HepG2 (cell line): ENCODE results near the gene GPHN. TPM values are rescaled to one million over a fixed set of nuclear protein-coding genes. Genes with fewer than 3 reads are reported as not detected.

Experiments
- ATAC-seq: fragments of 200-7000 bp; cut with Tn5 transposase; 3 replicates; pipeline ENCODE4 v1.9.1; 2020; ENCODE audit warnings: mild to moderate bottlenecking, moderate library complexity
- BruUV-seq: library from RNA; stranded (reverse); fragments of 400-500 nt; replicated peaks from 2 replicates; lab custom pipeline; 2021; lab: Mats Ljungman, UMichigan
- CTCF ChIA-PET: fragments of 300-600 bp; formaldehyde crosslinking; extraction: SDS; loops from one replicate; lab custom pipeline; 2021; ENCODE audit warnings: low total read pairs, inconsistent platforms, low intra/inter-chr PET ratio; lab: Yijun Ruan, JAX
- POLR2A ChIA-PET: fragments of 350-600 bp; sonication (Branson Sonifier 250); formaldehyde crosslinking; loops from one replicate; lab custom pipeline; 2020; ENCODE audit warnings: antibody characterized with exemption, inconsistent platforms; lab: Yijun Ruan, JAX
- DNase-seq: peaks from one replicate; pipeline ENCODE4 v3.0.0-alpha.2; 2015; ENCODE audit warnings: low spot score
- FAIRE-seq: peaks from 3 replicates; lab custom pipeline; 2011; peaks lifted over from hg19 to GRCh38; lab: Jason Lieb, UNC
- H2AFZ ChIP-seq: one replicate; pipeline ENCODE4 v1.6.1; 2011; ENCODE audit warnings: low read length, inconsistent platforms
- H3K27ac ChIP-seq: fragments of 300-600 bp; 3 replicates; pipeline ENCODE4 v1.8.0; 2011; ENCODE audit warnings: mixed run types, mild to moderate bottlenecking, mixed read lengths, low read length, inconsistent platforms; ENCODE audit not compliant: insufficient read depth; ENCODE audit errors: extremely low read length
- H3K27me3 ChIP-seq, 2 experiments: fragments of 200-600 bp in 1 of 2; 2 replicates in 1 of 2; 3 replicates in 1 of 2; pipeline versions ENCODE4 v1.6.0 to v1.8.0; 2011; ENCODE audit warnings: low read length in 2 of 2, mild to moderate bottlenecking in 2 of 2, moderate library complexity in 2 of 2, inconsistent platforms in 1 of 2; ENCODE audit not compliant: insufficient read depth in 2 of 2, control insufficient read depth in 1 of 2
- H3K36me3 ChIP-seq, 2 experiments: fragments of 200-600 bp in 1 of 2; replicated peaks in 1 of 2; 2 replicates in 1 of 2; 3 replicates in 1 of 2; pipeline versions ENCODE4 v1.5.1 to v1.8.0; 2011; ENCODE audit warnings: low read length in 2 of 2, inconsistent platforms in 1 of 2; ENCODE audit not compliant: insufficient read depth in 2 of 2, control insufficient read depth in 1 of 2
- H3K4me1 ChIP-seq: 2 replicates; pipeline ENCODE4 v1.5.1; 2012; ENCODE audit warnings: low read length, inconsistent platforms; ENCODE audit not compliant: insufficient read depth
- H3K4me2 ChIP-seq: 2 replicates; pipeline ENCODE4 v1.6.0; 2011; ENCODE audit warnings: low read depth, low read length, inconsistent platforms
- H3K4me3 ChIP-seq, 3 experiments: fragments of 200-600 bp in 1 of 3; sonication (generic), shearing (Covaris generic) in 1 of 3; replicated peaks in 1 of 3; 2 replicates each; pipeline ENCODE4 v1.5.1; 2011 to 2016; ENCODE audit warnings: low read length in 3 of 3, inconsistent platforms in 2 of 3, low read depth in 2 of 3, mild to moderate bottlenecking in 2 of 3, control low read depth in 1 of 3, mixed read lengths in 1 of 3; ENCODE audit not compliant: insufficient read depth in 1 of 3
- H3K79me2 ChIP-seq: one replicate; pipeline ENCODE4 v1.6.1; 2011; ENCODE audit warnings: low read length, inconsistent platforms; ENCODE audit not compliant: insufficient read depth
- H3K9ac ChIP-seq: 2 replicates; pipeline ENCODE4 v1.6.0; 2011; ENCODE audit warnings: mild to moderate bottlenecking, low read depth, low read length, inconsistent platforms; ENCODE audit not compliant: insufficient read depth
- H3K9me3 ChIP-seq: 2 replicates; pipeline ENCODE4 v1.5.1; 2012; ENCODE audit warnings: mild to moderate bottlenecking, low read length
- H4K20me1 ChIP-seq: 2 replicates; pipeline ENCODE4 v1.6.0; 2011; ENCODE audit warnings: inconsistent platforms, mild to moderate bottlenecking, low read length, moderate library complexity; ENCODE audit not compliant: insufficient read depth
- ADNP ChIP-seq: sonication (generic); formaldehyde crosslinking; IDR thresholded peaks from 2 replicates; pipeline ENCODE4 v1.4.0; 2020; ENCODE audit warnings: missing genetic modification reagents
- ATF7 ChIP-seq, 2 experiments: fragments of 450-650 bp in 1 of 2; sonication (generic) in 1 of 2; formaldehyde crosslinking in 1 of 2; IDR thresholded peaks; 2 replicates each; pipeline versions ENCODE4 v1.4.0 to v1.6.1; 2016 to 2020; ENCODE audit warnings: antibody characterized with exemption in 1 of 2, mild to moderate bottlenecking in 1 of 2, missing genetic modification reagents in 1 of 2
- BATF2 ChIP-seq: sonication (generic); formaldehyde crosslinking; IDR thresholded peaks from 2 replicates; pipeline ENCODE4 v1.8.0; 2022; ENCODE audit warnings: mild to moderate bottlenecking, missing genetic modification reagents, moderate library complexity
- CEBPZ ChIP-seq: IDR thresholded peaks from 2 replicates; pipeline ENCODE4 v1.6.1; 2012; ENCODE audit warnings: low read length, improper control_type of control experiment
- FOSL2 ChIP-seq: sonication (generic); formaldehyde crosslinking; IDR thresholded peaks from 2 replicates; pipeline ENCODE4 v1.4.0; 2020; ENCODE audit warnings: missing genetic modification reagents
- GLMP ChIP-seq: sonication (generic); formaldehyde crosslinking; IDR thresholded peaks from 2 replicates; pipeline ENCODE4 v1.9.0; 2021; ENCODE audit warnings: missing genetic modification reagents, mild to moderate bottlenecking, borderline replicate concordance
- GMEB1 ChIP-seq: sonication (generic); formaldehyde crosslinking; IDR thresholded peaks from 2 replicates; pipeline ENCODE4 v1.5.1; 2020; ENCODE audit warnings: missing genetic modification reagents, mild to moderate bottlenecking, borderline replicate concordance
- HOMEZ ChIP-seq: IDR thresholded peaks from 2 replicates; pipeline ENCODE4 v1.6.1; 2016; ENCODE audit warnings: low read depth
- NFIC ChIP-seq: IDR thresholded peaks from 2 replicates; pipeline ENCODE4 v1.6.1; 2012; ENCODE audit warnings: mild to moderate bottlenecking, low read length, inconsistent platforms
- NKX3-1 ChIP-seq: sonication (generic); formaldehyde crosslinking; IDR thresholded peaks from 2 replicates; pipeline ENCODE4 v1.5.0; 2020; ENCODE audit warnings: missing genetic modification reagents
- TARDBP ChIP-seq: sonication (generic); formaldehyde crosslinking; IDR thresholded peaks from 2 replicates; pipeline ENCODE4 v1.8.0; 2022; ENCODE audit warnings: mild to moderate bottlenecking, missing genetic modification reagents
- ZMYM2 ChIP-seq: sonication (generic); formaldehyde crosslinking; IDR thresholded peaks from 2 replicates; pipeline ENCODE4 v1.8.0; 2022; ENCODE audit warnings: mild to moderate bottlenecking, missing genetic modification reagents
- WGBS: methylation state at CpG from one replicate; pipeline ENCODE4 v1.1.6; 2017; ENCODE audit warnings: low lambda C conversion rate; 5-methylcytosine and 5-hydroxymethylcytosine counted together
- in situ Hi-C: cut with HindIII; loops from 2 replicates; pipeline ENCODE4 v1.10.0; 2017; ENCODE audit warnings: low pct_unique_long_range_greater_than_20kb; ENCODE audit not compliant: extremely low pct_ligation_motif_present
- intact Hi-C: fragments of 100-400 bp; cut with micrococcal nuclease; formaldehyde crosslinking; loops from one replicate; pipeline ENCODE4 v1.10.0; 2022; ENCODE audit not compliant: unreplicated experiment
- polyA plus RNA-seq, 8 experiments: library from polyadenylated mRNA; depleted of rRNA in 3 of 8; stranded (reverse) in 7 of 8; unstranded in 1 of 8; fragments of >200 nt; fragmentation: Illumina TruSeq in 4 of 8; extraction: Trizol in 4 of 8; gene quantifications; 2 replicates each; pipeline versions ENCODE4 v1.2.1 to v1.2.3, GENCODE V29; 2011 to 2016; ENCODE audit warnings: low read depth in 4 of 8, missing spikeins in 1 of 8, mixed read lengths in 1 of 8; ENCODE audit not compliant: insufficient read depth in 1 of 8
- total RNA-seq, 5 experiments: library from RNA; depleted of rRNA; stranded (reverse); fragments of >200 nt; fragmentation: Illumina TruSeq; extraction: Trizol; gene quantifications; 2 replicates each; pipeline ENCODE4 v1.2.3, GENCODE V29; 2016; ENCODE audit warnings: low read depth in 1 of 5

Gene GPHN
- total and polyA plus RNA-seq, 2 of the 13 experiments (the other 11 are each of a cell fraction or from before 2014, with no cell fraction given), result 12.7 to 19.2 TPM

- ATAC-seq (no peak), DNase-seq (no peak), FAIRE-seq (no peak)
- POLR2A ChIA-PET, result no interaction called here
- no peak overlapping the region for H2AFZ ChIP-seq
- H3K9ac ChIP-seq, result no peak overlapping the region
- no peak overlapping the region for H3K27ac ChIP-seq
- H3K4me1 ChIP-seq, result no peaks in the 10 kb centered on the region
- in situ Hi-C loops, result no loop called here
- H3K27me3 ChIP-seq, result no peaks in the 10 kb centered on the region
- peaks cover 17% of the 10 kb centered on the region for H3K9me3 ChIP-seq
- CTCF ChIA-PET, result no interaction called here
- H4K20me1 ChIP-seq, result no peaks in the 10 kb centered on the region
- no peak overlapping the region for H3K4me2 ChIP-seq
- no peak overlapping the region for H3K4me3 ChIP-seq
- no peaks in the 10 kb centered on the region for H3K36me3 ChIP-seq
- H3K79me2 ChIP-seq, result no peaks in the 10 kb centered on the region
- no TSS peak for BruUV-seq
- WGBS, result 96% methylated on average over 3 of the region's 3 CpGs
- intact Hi-C loops, result no loop called here
- TF ChIP-seq HOMEZ (CRISPR knock-in tag) (no peak), GLMP (no peak), NFIC (no peak), ATF7 (IDR thresholded peaks at IDR 0.05) (no peak), ATF7 (CRISPR knock-in tag; IDR thresholded peaks at IDR 0.05) (no peak), CEBPZ (no peak), GMEB1 (CRISPR knock-in tag) (no peak), BATF2 (CRISPR knock-in tag) (no peak), NKX3-1 (CRISPR knock-in tag) (no peak), TARDBP (CRISPR knock-in tag) (no peak), FOSL2 (CRISPR knock-in tag) (no peak), ZMYM2 (CRISPR knock-in tag) (no peak), ADNP (no peak)
Observed at GRCh38 chr14:66652525-66653106, 144.7 kb downstream of the GPHN start.
